SK-N-SH (cell line): ENCODE data around the gene HSD11B2. TPM values are rescaled to one million over a fixed set of nuclear protein-coding genes. Genes with fewer than 3 reads are reported as not detected.
A peak's percentile ranks its signal among the peaks of the same experiment; 100 is the strongest.

Experiments
- CTCF ChIA-PET: fragments of 300-600, 350-600 bp; formaldehyde crosslinking; extraction: SDS; loops from one replicate; lab custom pipeline; 2021; lab: Yijun Ruan, JAX
- POLR2A ChIA-PET: fragments of 350-600 bp; sonication (Branson Sonifier 250); formaldehyde crosslinking; extraction: SDS; loops from one replicate; lab custom pipeline; 2020; ENCODE audit warnings: antibody characterized with exemption, inconsistent platforms; lab: Yijun Ruan, JAX
- DNase-seq: peaks from one replicate; pipeline ENCODE4 v3.0.0; 2012
- H2AFZ ChIP-seq: fragments of 200-600 bp; sonication (generic); 2 replicates; pipeline ENCODE4 v1.8.1; 2016; ENCODE audit warnings: antibody characterized with exemption, mild to moderate bottlenecking, low read depth
- H3F3A ChIP-seq: fragments of 200-600 bp; sonication (generic); replicated peaks from 2 replicates; pipeline ENCODE3; 2016; ENCODE audit warnings: antibody characterized with exemption, mild to moderate bottlenecking; ENCODE audit not compliant: insufficient read depth
- H3K27ac ChIP-seq, 2 experiments: fragments of 200-500 bp in 1 of 2; fragments of 200-600 bp in 1 of 2; sonication (Bioruptor generic) in 1 of 2; sonication (generic), shearing (Covaris generic) in 1 of 2; 2 replicates each; pipeline versions ENCODE4 v1.5.1 to v1.6.1; 2014 to 2016; ENCODE audit warnings: low read depth in 2 of 2, inconsistent platforms in 1 of 2, low read length in 1 of 2, mild to moderate bottlenecking in 1 of 2, mixed read lengths in 1 of 2
- H3K27me3 ChIP-seq: fragments of 200-600 bp; sonication (generic), shearing (Covaris generic); 2 replicates; pipeline ENCODE4 v1.6.1; 2016; ENCODE audit warnings: mixed run types; ENCODE audit not compliant: insufficient read depth
- H3K36me3 ChIP-seq, 2 experiments: fragments of 200-500 bp in 1 of 2; fragments of 200-600 bp in 1 of 2; sonication (Bioruptor generic) in 1 of 2; sonication (generic) in 1 of 2; replicated peaks in 1 of 2; 2 replicates each; pipeline versions ENCODE3 to v1.5.1; 2014 to 2016; ENCODE audit warnings: low read length in 1 of 2, mild to moderate bottlenecking in 1 of 2; ENCODE audit not compliant: insufficient read depth in 2 of 2, control insufficient read depth in 1 of 2
- H3K4me1 ChIP-seq, 2 experiments: fragments of 200-500 bp in 1 of 2; fragments of 200-600 bp in 1 of 2; sonication (Bioruptor generic) in 1 of 2; sonication (generic), shearing (Covaris generic) in 1 of 2; 2 replicates each; pipeline versions ENCODE4 v1.5.1 to v1.6.1; 2014 to 2016; ENCODE audit warnings: low read depth in 1 of 2, low read length in 1 of 2, mixed run types in 1 of 2; ENCODE audit not compliant: insufficient read depth in 2 of 2, control insufficient read depth in 1 of 2
- H3K4me2 ChIP-seq: fragments of 200-600 bp; sonication (generic), shearing (Covaris generic); 2 replicates; pipeline ENCODE4 v1.6.1; 2017; ENCODE audit warnings: mixed run types
- H3K4me3 ChIP-seq, 2 experiments: fragments of 200-500 bp in 1 of 2; fragments of 200-600 bp in 1 of 2; sonication (Bioruptor generic) in 1 of 2; sonication (generic), shearing (Covaris generic) in 1 of 2; 2 replicates each; pipeline versions ENCODE4 v1.5.1 to v1.8.1; 2014 to 2016; ENCODE audit warnings: low read depth in 2 of 2, inconsistent platforms in 1 of 2, low read length in 1 of 2, mild to moderate bottlenecking in 1 of 2, mixed read lengths in 1 of 2, moderate library complexity in 1 of 2
- H3K79me2 ChIP-seq: fragments of 200-600 bp; sonication (generic); 2 replicates; pipeline ENCODE4 v1.8.1; 2017; ENCODE audit warnings: mild to moderate bottlenecking; ENCODE audit not compliant: insufficient read depth
- H3K9ac ChIP-seq: fragments of 200-600 bp; sonication (generic); 2 replicates; pipeline ENCODE4 v1.6.1; 2017; ENCODE audit warnings: mixed run types
- H3K9me2 ChIP-seq: fragments of 200-600 bp; sonication (generic); 2 replicates; pipeline ENCODE4 v1.6.1; 2017; ENCODE audit warnings: mixed run types
- H3K9me3 ChIP-seq: fragments of 200-600 bp; sonication (generic); 2 replicates; pipeline ENCODE4 v1.6.1; 2017; ENCODE audit warnings: mixed run types, mild to moderate bottlenecking, moderate library complexity
- H4K20me1 ChIP-seq: fragments of 200-600 bp; sonication (generic); 2 replicates; pipeline ENCODE4 v1.6.1; 2017; ENCODE audit warnings: mild to moderate bottlenecking, mixed run types; ENCODE audit not compliant: insufficient read depth
- EP300 ChIP-seq, 2 experiments: IDR thresholded peaks; 2 replicates each; pipeline versions ENCODE4 v1.4.0 to v1.6.1; 2012; ENCODE audit warnings: borderline replicate concordance in 1 of 2, low read depth in 1 of 2, low read length in 1 of 2
- FOSL2 ChIP-seq: IDR thresholded peaks from 2 replicates; pipeline ENCODE4 v1.4.0; 2012; ENCODE audit warnings: low read depth, mild to moderate bottlenecking, moderate library complexity, borderline replicate concordance
- FOXJ3 ChIP-seq: sonication (generic); formaldehyde crosslinking; IDR thresholded peaks from 2 replicates; pipeline ENCODE4 v1.5.1; 2020; ENCODE audit warnings: mild to moderate bottlenecking, missing genetic modification reagents
- FOXM1 ChIP-seq: IDR thresholded peaks from 2 replicates; pipeline ENCODE4 v1.4.0; 2012; ENCODE audit warnings: low read depth, mild to moderate bottlenecking
- GATA2 ChIP-seq: sonication (generic); formaldehyde crosslinking; IDR thresholded peaks from 2 replicates; pipeline ENCODE4 v1.5.0; 2020; ENCODE audit warnings: mild to moderate bottlenecking, missing genetic modification reagents
- IRF3 ChIP-seq: fragments of 150-350 bp; IDR thresholded peaks from 2 replicates; pipeline ENCODE4 v1.6.1; 2016; ENCODE audit warnings: mild to moderate bottlenecking, low read depth, low read length
- JUND ChIP-seq: IDR thresholded peaks from 2 replicates; pipeline ENCODE4 v1.4.0; 2012
- MEF2A ChIP-seq: IDR thresholded peaks from 2 replicates; pipeline ENCODE4 v1.4.0; 2012; ENCODE audit warnings: low read depth, borderline replicate concordance
- MXI1 ChIP-seq: IDR thresholded peaks from 2 replicates; pipeline ENCODE4 v1.6.1; 2012; ENCODE audit warnings: mild to moderate bottlenecking, low read depth, low read length, improper control_type of control experiment
- NFIC ChIP-seq: IDR thresholded peaks from 2 replicates; pipeline ENCODE4 v1.4.0; 2012; ENCODE audit warnings: borderline replicate concordance
- NRF1 ChIP-seq: IDR thresholded peaks from 2 replicates; pipeline ENCODE4 v1.6.1; 2012; ENCODE audit warnings: low read depth, mild to moderate bottlenecking, low read length
- PBX3 ChIP-seq: IDR thresholded peaks from 2 replicates; pipeline ENCODE4; 2012
- POLR2AphosphoS5 ChIP-seq: IDR thresholded peaks from 2 replicates; pipeline ENCODE4 v1.6.1; 2012; ENCODE audit warnings: low read depth, low read length
- REST ChIP-seq: IDR thresholded peaks from 2 replicates; pipeline ENCODE4 v1.6.1; 2012; ENCODE audit warnings: mild to moderate bottlenecking, low read depth, low read length, moderate library complexity
- RXRA ChIP-seq: IDR thresholded peaks from 2 replicates; pipeline ENCODE4 v1.4.0; 2012; ENCODE audit warnings: low read depth, mild to moderate bottlenecking, borderline replicate concordance
- TAF1 ChIP-seq: IDR thresholded peaks from 2 replicates; pipeline ENCODE4 v1.6.1; 2012; ENCODE audit warnings: low read depth, mild to moderate bottlenecking, low read length, moderate library complexity, borderline replicate concordance
- TEAD4 ChIP-seq: IDR thresholded peaks from 2 replicates; pipeline ENCODE4 v1.4.0; 2012; ENCODE audit warnings: mild to moderate bottlenecking, borderline replicate concordance; ENCODE audit not compliant: insufficient read depth
- USF2 ChIP-seq: fragments of 150-350 bp; IDR thresholded peaks from 2 replicates; pipeline ENCODE4 v1.6.1; 2017; ENCODE audit warnings: antibody characterized with exemption, low read length, low read depth, borderline replicate concordance
- YY1 ChIP-seq: IDR thresholded peaks from 2 replicates; pipeline ENCODE4 v1.4.0; 2012; ENCODE audit warnings: low read depth, mild to moderate bottlenecking
- WGBS: methylation state at CpG from one replicate; pipeline ENCODE4 v1.1.6; 2017; ENCODE audit warnings: low lambda C conversion rate; 5-methylcytosine and 5-hydroxymethylcytosine counted together
- polyA plus RNA-seq, 3 experiments: library from polyadenylated mRNA; depleted of rRNA; stranded (reverse); fragments of >200 nt; gene quantifications; 2 replicates each; pipeline ENCODE4 v1.2.3, GENCODE V29; 2012

HSD11B2 gene
- polyA plus RNA-seq, 1 of the 3 experiments (the other 2 are of a cell fraction) = 0.23 TPM

GRCh38 chr16:67393788-67394154, 37.1 kb upstream of the HSD11B2 start:
- H3K27me3 ChIP-seq = no peaks in the 10 kb centered on the region
- no peaks in the 10 kb centered on the region for H3K36me3 ChIP-seq
- peaks cover 10 to 50% of the 10 kb centered on the region in 2 experiments; a peak in 2 of 4 replicates for H3K4me1 ChIP-seq
- TF ChIP-seq FOXJ3 (CRISPR knock-in tag) = no peak
- TF ChIP-seq, all 33 proteins: peak for 0
- Histone ChIP-seq H3F3A (peaks cover 5% of the 10 kb centered on the region), H3K27ac (peak overlapping the region; percentile 64 to 65; a peak in 3 of 4 replicates), H3K9me2 (no peaks in the 10 kb centered on the region), H3K4me3 (peak overlapping the region; percentile 55 to 59), H3K9ac (peak overlapping the region; percentile 70), H3K4me2 (peak overlapping the region; percentile 89), H3K9me3 (no peaks in the 10 kb centered on the region), H2AFZ (peak overlapping the region; percentile 85; the same call in 1 of the 2 replicates), H3K79me2 (no peaks in the 10 kb centered on the region), H4K20me1 (no peaks in the 10 kb centered on the region)
- POLR2A ChIA-PET = no interaction called here
- DNase-seq = no peak
- 75% methylated on average over 11 of the region's 20 CpGs for WGBS
- CTCF ChIA-PET = interaction anchor here (0.9 to 2.2 kb wide), 14 partner anchors 8 to 133 kb away, joined by 3 to 15 read pairs (median 5); partner anchors contain the start of genes KCTD19, LRRC36 and ZDHHC1

- POLR2A ChIA-PET = no interaction called here
- no peak overlapping the region for H3K4me3 ChIP-seq
- no peak for TF ChIP-seq TAF1
- no peak for TF ChIP-seq MXI1
- TF ChIP-seq YY1 = no peak
- no peak for TF ChIP-seq PBX3
- no peak for TF ChIP-seq IRF3
- TF ChIP-seq NFIC = no peak
- no peak for TF ChIP-seq USF2
- TF ChIP-seq POLR2AphosphoS5 = no peak
- no peak for TF ChIP-seq TEAD4
- no peak for TF ChIP-seq RXRA
- TF ChIP-seq FOSL2 = no peak
- TF ChIP-seq JUND = no peak
- TF ChIP-seq NRF1 = no peak
- TF ChIP-seq EP300 (IDR thresholded peaks at IDR 0.05; ENCODE audit: borderline replicate concordance in 1 of 2, low read depth in 1 of 2, low read length in 1 of 2) = no peak
- TF ChIP-seq MEF2A = no peak
- no peak for TF ChIP-seq REST
- no peak for TF ChIP-seq FOXM1
- TF ChIP-seq GATA2 (CRISPR knock-in tag) = no peak
Observed at GRCh38 chr16:67394155-67395104, 36.5 kb upstream of the HSD11B2 start.

More at GRCh38 chr16:67394155-67395104, 36.5 kb upstream of the HSD11B2 start:
- Histone ChIP-seq H3K4me1 (peaks cover 10 to 53% of the 10 kb centered on the region in 2 experiments; a peak in 2 of 4 replicates), H3F3A (peaks cover 5% of the 10 kb centered on the region), H3K9ac (peak overlapping the region; percentile 70; the same call in 1 of the 2 replicates), H3K36me3 (no peaks in the 10 kb centered on the region), H3K9me2 (no peaks in the 10 kb centered on the region), H3K79me2 (no peaks in the 10 kb centered on the region), H3K27ac (peak overlapping the region in 1 of 2 experiments; percentile 64; a peak in 2 of 4 replicates), H3K4me2 (peak overlapping the region; percentile 89), H3K27me3 (no peaks in the 10 kb centered on the region), H3K9me3 (no peaks in the 10 kb centered on the region), H4K20me1 (no peaks in the 10 kb centered on the region), H2AFZ (peak overlapping the region; percentile 85; the same call in 1 of the 2 replicates)
- DNase-seq = no peak
- WGBS = 95% methylated on average over 41 of the region's 88 CpGs
- CTCF ChIA-PET = interaction anchor here (0.9 to 2.2 kb wide), 12 partner anchors 8 to 134 kb away, joined by 3 to 15 read pairs (median 5); partner anchors contain the start of gene ZDHHC1
